Esophagus muscularis mucosa (tissue), 4 donors: ENCODE results near the gene B3GNT7.

ENCODE experiments used
- EP300 ChIP-seq: sonication (generic); formaldehyde crosslinking; IDR thresholded peaks from one replicate; pipeline ENCODE4 v1.6.1; 2017; ENCODE audit warnings: antibody characterized with exemption
- POLR2A ChIP-seq: fragments of 450-650 bp; IDR thresholded peaks from one replicate; pipeline ENCODE4 v1.6.1; 2017; ENCODE audit warnings: antibody characterized with exemption, moderate library complexity, mild to moderate bottlenecking, low read depth
- POLR2AphosphoS5 ChIP-seq, 2 donors: sonication (generic); formaldehyde crosslinking; IDR thresholded peaks; one replicate each; pipeline ENCODE4 v1.6.1; 2017; ENCODE audit warnings: antibody characterized with exemption in 2 of 2
- TF ChIP-seq, protein P1 (sequence below), 3 experiments: fragments of 200-600 bp in 2 of 3; fragments of 450-650 bp in 1 of 3; sonication (generic) in 2 of 3; IDR thresholded peaks; one replicate each; pipeline ENCODE4 v1.5.1; 2017 to 2019; ENCODE audit warnings: antibody characterized with exemption in 3 of 3, mild to moderate bottlenecking in 2 of 3, moderate library complexity in 1 of 3

DNA sequence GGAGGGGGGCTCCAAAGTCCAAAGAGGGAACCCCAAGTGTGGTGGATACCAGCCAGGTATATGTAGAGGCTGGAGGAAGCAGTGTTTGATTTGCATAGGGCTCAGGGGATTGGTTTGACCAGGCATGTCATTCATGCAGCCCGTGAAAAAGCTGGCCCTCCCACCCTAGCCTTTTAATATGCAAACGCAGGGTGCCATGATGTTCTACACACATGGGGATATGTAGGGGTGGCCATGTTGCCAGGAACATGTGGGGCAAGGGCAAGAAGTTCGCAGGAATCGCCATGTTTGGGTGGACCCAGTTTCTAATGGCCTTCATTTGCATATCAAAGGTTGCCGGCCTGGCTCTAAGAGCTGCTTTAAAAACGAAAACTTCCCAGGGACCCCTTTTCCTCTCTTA lies 33.6 kb downstream of the B3GNT7 start:
- TF ChIP-seq, protein P1, sequence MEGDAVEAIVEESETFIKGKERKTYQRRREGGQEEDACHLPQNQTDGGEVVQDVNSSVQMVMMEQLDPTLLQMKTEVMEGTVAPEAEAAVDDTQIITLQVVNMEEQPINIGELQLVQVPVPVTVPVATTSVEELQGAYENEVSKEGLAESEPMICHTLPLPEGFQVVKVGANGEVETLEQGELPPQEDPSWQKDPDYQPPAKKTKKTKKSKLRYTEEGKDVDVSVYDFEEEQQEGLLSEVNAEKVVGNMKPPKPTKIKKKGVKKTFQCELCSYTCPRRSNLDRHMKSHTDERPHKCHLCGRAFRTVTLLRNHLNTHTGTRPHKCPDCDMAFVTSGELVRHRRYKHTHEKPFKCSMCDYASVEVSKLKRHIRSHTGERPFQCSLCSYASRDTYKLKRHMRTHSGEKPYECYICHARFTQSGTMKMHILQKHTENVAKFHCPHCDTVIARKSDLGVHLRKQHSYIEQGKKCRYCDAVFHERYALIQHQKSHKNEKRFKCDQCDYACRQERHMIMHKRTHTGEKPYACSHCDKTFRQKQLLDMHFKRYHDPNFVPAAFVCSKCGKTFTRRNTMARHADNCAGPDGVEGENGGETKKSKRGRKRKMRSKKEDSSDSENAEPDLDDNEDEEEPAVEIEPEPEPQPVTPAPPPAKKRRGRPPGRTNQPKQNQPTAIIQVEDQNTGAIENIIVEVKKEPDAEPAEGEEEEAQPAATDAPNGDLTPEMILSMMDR (IDR thresholded peaks at IDR 0.05), result no peak
- TF ChIP-seq POLR2A (no peak), EP300 (no peak), POLR2AphosphoS5 (IDR thresholded peaks at IDR 0.05) (no peak)
